ENCODE measurements around the gene TMEM135.
"Not testable (repeated sequence)": the region's sequence is repeated elsewhere in the genome, so short reads cannot be mapped to it uniquely, and the experiment has no call there.

Gene TMEM135

DNA sequence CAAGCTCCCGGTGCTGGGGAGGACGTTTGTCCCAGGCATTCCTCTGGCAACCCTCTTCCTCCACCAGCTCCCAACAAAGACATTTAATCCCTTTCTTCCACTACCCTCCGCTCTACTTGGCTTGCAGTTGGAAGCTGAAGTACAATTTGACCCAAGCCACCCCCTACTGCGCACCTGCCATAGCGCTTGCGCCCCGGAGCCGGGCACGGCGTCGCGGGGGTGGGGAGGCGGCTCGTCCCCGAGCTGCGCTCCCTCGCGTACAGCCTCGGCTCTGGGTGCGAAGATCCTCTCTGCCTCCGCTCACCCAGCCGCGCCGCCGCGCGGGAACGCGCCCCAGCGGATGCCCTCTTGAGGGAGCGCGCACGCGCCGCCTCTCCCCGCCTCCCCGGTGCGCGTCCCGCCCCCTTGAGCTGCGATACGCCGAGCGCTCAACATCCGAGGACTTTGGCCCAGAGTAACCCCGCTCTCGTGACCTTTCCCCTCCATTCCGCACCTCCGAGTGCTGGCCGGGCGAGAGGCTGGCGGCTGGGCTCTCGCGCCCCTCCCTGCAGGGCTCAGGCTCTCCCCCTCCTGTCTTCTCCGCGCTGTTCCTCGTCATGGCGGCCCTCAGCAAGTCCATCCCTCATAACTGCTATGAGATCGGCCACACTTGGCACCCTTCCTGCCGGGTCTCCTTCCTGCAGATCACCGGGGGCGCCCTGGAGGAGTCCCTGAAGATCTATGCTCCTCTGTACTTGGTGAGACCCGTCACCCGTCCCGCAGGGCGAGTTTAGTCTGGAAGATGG lies at the start of gene TMEM135:
Gene TMEM135, plus strand, starts transcription at position 485 of the 785 bp plus-strand sequence. Its CDS starts 112 bp downstream, at position 597.
- DNase-seq (ENCODE audit: low spot score) (peak; percentile 70), FAIRE-seq (no peak)

DNA sequence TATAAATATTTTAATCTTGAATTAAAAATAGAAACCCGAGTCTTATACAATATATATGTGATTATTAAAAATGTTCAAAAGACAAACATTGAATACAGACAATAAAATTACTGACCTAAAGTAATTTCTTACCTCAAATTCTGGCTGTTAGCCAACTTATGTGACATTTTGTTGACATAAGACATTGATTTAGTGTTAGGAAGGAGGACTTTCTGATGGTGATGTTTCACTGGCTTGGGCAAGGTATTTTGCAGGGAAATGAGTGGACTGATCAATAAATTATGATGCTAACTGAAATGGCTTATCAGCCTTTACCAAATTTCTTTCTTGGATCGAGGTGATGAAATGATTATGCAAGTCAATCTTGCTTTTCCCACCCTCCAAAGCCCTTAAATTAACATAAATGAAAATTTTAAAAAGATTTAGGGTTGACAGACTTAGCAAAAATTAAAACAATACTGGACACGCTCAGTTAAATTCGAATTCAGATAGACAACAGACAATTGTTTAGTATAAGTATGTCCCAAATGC lies 49.3 kb upstream of the TMEM135 start:
- no peak for DNase-seq (ENCODE audit: low spot score)
- FAIRE-seq, result no peak

DNA sequence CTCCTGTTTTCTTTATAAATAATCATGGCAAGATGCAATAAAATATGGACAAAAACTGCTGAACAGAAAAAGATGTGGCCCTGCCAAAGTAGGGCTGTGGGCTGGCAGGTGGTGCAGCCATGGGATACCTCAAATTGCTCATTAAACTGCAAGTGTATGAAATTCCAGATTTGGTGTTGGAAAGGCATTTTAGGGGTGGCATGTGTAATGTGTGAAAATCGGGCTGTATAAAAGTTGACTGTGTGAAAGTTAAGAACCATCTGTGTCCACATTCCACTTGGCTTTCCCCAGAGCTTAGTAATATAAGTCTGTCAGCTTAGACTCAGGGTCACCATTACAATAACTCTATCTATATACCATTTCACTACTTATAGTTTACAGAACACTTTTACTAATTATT lies 47.7 kb upstream of the TMEM135 start:
- DNase-seq (ENCODE audit: low spot score) (no peak), FAIRE-seq (no peak)

- FAIRE-seq, result peak; percentile 62
- DNase-seq (ENCODE audit: low spot score), result peak; percentile 65
Observed at GRCh38 chr11:86990515-86990914, 47.2 kb upstream of the TMEM135 start.

GRCh38 chr11:86991341-86991740 lies 46.4 kb upstream of the TMEM135 start:
- FAIRE-seq (no peak), DNase-seq (ENCODE audit: low spot score) (no peak)

GRCh38 chr11:86992340-86992739 lies 45.4 kb upstream of the TMEM135 start:
- DNase-seq (ENCODE audit: low spot score); FAIRE-seq: not testable (repeated sequence)

GRCh38 chr11:86993031-86993430 lies 44.7 kb upstream of the TMEM135 start:
- FAIRE-seq, result no peak

GRCh38 chr11:86996953-86997570 lies 40.7 kb upstream of the TMEM135 start:
- DNase-seq (ENCODE audit: low spot score) (no peak), FAIRE-seq (no peak)

More at GRCh38 chr11:86993031-86993430, 44.7 kb upstream of the TMEM135 start:
- no peak for DNase-seq (ENCODE audit: low spot score)

- no peak for FAIRE-seq
Observed at GRCh38 chr11:86999388-86999787, 38.3 kb upstream of the TMEM135 start.

GRCh38 chr11:86999859-87000753 lies 37.6 kb upstream of the TMEM135 start:
- FAIRE-seq, result no peak
- DNase-seq (ENCODE audit: low spot score), result no peak

More at GRCh38 chr11:86999388-86999787, 38.3 kb upstream of the TMEM135 start:
- no peak for DNase-seq (ENCODE audit: low spot score)

- DNase-seq (ENCODE audit: low spot score) (no peak), FAIRE-seq (no peak)
Observed at GRCh38 chr11:87002918-87003317, 34.8 kb upstream of the TMEM135 start.

- not testable (repeated sequence) for DNase-seq (ENCODE audit: low spot score); FAIRE-seq
Observed at GRCh38 chr11:87004281-87004680, 33.5 kb upstream of the TMEM135 start.

DNA sequence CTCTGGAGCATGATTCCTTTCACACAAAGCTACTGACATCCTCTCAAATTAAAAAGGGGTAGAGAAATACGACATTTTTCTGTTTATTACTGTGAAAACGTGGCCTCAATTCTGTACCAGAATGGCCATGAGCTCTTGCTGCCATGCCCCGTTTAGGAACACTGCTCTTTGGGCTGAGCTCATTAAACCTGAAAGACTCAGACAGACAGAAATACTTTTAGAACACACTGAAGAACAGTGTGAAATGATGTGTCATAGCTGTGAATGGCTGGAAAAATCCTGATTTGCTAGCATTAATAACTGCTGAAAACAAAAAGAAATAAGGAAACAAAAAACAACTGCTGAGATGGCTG lies 32.2 kb upstream of the TMEM135 start:
- DNase-seq (ENCODE audit: low spot score), result no peak
- FAIRE-seq, result no peak

DNA sequence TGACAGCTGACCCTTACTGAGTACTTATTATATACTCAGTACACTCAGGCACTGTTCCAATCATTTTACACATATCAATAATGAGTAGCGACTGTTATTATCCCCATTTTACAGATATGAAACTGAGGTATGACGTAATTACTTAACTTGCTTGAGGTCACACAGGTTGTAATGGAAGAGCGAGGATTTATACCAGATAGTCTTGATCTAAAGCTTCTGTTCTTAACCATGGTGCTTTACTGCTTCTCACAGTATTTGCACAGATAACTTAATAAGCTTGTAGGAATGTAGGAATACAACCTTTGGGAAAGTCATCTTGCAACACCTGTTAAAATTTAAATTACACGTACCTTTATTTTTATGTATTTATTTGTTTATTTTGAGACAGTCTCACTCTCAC lies 31.7 kb upstream of the TMEM135 start:
- no peak for FAIRE-seq
- DNase-seq (ENCODE audit: low spot score), result no peak

DNA sequence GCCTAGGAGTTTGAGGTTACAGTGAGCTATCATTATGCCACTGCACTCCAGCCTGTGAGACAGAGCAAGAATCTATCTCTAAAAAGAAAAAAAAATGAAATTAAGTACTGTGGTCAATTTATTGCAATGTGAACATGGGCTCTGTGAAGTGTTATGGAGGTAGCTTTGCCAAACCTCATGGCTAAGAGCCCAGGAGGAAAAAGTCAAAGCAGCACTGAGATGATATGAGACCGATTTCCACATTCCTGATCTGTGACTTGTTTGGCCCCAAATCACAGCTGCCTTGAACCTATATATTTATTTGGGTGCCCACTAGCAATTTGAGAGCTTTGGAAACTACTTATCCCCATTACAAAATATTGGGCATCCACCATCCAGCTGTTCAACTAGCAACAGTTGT lies 29.8 kb upstream of the TMEM135 start:
- DNase-seq (ENCODE audit: low spot score) (no peak), FAIRE-seq (no peak)

DNA sequence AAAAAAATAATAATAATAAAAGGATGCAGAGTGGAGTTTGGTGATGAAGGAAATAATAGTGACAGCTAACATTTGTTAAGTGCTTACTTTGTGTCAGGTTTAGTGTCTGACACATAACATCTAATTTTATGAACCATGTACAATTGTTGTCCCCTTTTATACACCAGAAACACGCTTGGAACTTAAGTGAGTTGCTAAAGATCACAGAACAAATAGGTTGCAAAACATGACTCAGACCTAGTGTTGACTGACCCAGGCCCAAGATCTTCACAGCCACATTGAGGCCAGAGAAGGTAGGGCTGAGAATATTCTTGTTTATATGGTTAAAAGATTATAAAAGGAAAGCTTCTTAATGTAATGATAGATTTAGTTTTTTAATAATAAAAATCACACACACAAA lies 25.6 kb upstream of the TMEM135 start:
- DNase-seq (ENCODE audit: low spot score), result no peak
- FAIRE-seq, result no peak

DNA sequence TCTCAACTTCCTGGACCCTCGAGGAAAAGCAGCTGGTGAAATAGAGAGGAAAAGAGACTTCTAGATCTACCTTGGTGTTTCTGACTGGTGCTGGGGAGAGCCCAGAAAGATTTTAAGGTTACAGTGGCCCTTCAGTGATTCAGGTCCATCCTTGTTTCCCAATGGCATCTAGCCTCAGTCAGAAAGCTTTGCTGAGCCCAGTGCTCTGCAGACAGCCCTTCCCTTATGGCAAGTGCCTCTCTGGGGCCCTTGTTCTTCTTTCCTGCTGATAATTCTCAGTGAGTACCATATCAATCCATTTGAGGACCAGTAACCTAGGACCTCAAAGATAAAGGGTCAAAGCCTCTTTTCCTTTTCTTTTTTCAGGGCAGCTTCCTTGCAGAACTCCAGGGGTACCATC lies 25.1 kb upstream of the TMEM135 start:
- FAIRE-seq (no peak), DNase-seq (ENCODE audit: low spot score) (no peak)

DNA sequence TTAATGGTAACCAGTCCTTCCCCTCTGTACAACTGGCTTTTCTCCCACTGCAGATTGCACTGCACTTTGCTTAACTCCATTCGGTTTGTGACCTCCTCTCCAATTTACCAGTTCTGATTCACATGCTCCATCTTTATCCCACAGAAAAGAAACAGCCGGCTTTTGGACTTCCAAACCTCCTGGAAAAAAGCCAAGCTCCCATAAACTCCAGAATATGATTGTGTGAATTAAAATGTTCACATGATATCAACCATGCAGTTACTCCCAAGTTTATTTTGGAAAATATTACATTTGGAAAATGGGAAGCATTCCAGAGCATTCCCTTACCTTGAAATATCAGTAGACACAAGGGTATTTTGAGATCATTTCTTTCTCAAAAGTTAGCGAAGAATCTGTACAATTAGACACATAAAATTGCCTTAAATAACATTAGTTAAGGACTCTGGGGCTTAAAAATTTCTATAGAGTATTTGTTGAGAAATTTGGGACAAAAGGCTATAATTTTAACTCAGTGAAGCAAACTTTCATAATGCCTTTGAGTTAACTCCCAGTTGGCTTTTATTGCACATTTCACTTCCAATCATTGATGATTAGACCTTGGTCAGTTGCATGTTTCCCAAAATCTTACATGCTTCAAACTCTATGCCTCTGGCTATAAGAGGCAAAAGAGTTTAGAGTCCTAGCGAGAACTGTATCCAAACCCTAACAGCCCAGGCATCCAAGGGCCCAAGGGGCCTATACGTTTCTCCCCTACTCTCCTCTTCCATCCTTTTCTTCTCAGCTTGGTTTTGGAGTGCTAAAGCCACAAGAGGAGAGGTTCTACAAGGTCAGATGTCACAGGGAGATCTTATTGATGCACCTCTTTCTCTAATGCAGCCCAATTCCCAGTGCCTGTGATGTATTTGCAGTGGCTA lies 23.6 kb upstream of the TMEM135 start:
- FAIRE-seq, result no peak
- DNase-seq (ENCODE audit: low spot score), result no peak

GRCh38 chr11:87015645-87016044 lies 22.1 kb upstream of the TMEM135 start:
- no peak for FAIRE-seq
- DNase-seq (ENCODE audit: low spot score), result no peak

DNA sequence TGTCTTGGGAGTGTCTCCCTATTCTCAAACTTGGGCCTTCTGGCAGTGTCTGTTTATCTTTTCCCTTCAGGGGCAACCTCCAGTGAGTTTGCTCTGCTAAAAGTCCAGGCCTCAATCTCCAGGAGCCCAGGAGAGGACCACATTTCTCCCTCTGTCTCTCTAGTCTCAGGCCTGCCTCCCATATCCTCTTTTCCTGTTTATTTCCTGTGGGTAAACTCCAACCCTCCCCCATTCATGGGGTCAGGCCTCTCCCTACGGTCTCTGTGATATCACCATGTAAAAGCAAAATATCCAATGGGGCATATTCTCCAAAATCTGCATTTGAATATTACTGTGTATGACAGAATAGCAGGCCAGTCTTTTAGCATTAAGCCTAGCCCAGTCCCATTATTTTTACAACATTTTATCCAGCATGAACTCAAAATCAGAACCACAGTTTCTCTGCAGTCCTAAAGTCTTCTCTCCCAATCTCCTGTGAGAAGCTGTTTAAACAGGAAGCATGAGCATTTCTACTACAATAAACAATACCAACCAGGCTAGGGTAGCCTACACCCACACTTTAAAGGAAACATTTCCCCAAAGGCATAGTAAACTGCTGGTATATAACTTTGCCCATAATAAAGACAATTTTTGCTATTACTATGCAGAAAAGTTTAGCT lies 18.0 kb upstream of the TMEM135 start:
- DNase-seq (ENCODE audit: low spot score) (no peak), FAIRE-seq (no peak)
